ENCODE measurements around the gene SUPT5H.

The SUPT5H gene

GRCh38 chr19:39520541-39521484 lies 75.4 kb downstream of the SUPT5H start:
- TF ChIP-seq, protein P1, sequence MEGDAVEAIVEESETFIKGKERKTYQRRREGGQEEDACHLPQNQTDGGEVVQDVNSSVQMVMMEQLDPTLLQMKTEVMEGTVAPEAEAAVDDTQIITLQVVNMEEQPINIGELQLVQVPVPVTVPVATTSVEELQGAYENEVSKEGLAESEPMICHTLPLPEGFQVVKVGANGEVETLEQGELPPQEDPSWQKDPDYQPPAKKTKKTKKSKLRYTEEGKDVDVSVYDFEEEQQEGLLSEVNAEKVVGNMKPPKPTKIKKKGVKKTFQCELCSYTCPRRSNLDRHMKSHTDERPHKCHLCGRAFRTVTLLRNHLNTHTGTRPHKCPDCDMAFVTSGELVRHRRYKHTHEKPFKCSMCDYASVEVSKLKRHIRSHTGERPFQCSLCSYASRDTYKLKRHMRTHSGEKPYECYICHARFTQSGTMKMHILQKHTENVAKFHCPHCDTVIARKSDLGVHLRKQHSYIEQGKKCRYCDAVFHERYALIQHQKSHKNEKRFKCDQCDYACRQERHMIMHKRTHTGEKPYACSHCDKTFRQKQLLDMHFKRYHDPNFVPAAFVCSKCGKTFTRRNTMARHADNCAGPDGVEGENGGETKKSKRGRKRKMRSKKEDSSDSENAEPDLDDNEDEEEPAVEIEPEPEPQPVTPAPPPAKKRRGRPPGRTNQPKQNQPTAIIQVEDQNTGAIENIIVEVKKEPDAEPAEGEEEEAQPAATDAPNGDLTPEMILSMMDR (IDR thresholded peaks at IDR 0.05; ENCODE audit: extremely low read depth, missing control alignments), result no peak

DNA sequence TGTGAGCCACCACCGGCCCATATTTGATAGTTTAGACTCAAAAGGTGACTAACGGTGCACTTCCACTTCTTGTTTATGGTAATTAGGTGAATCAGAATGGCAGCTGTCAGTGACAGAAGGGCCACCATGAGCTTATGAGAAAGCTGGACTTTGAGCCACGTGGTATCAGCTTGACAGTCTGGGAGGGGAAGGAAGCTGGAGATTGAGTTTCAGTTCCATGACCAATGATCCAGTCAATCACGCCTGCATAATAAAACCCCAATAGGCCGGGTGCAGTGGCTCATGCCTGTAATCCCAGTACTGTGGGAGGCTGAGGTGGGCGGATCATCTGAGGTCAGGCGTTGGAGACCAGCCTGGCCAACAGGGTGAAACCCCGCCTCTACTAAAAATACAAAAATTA lies 79.1 kb downstream of the SUPT5H start:
- TF ChIP-seq, protein P1 (IDR thresholded peaks at IDR 0.05; ENCODE audit: extremely low read depth, missing control alignments), result no peak
- DNase-seq (ENCODE audit: low spot score), result no peak

More at GRCh38 chr19:39520541-39521484, 75.4 kb downstream of the SUPT5H start:
- no peak for DNase-seq (ENCODE audit: low spot score)

GRCh38 chr19:39525205-39525604 lies 79.8 kb downstream of the SUPT5H start:
- no peak for DNase-seq (ENCODE audit: low spot score)
- TF ChIP-seq, protein P1 (IDR thresholded peaks at IDR 0.05; ENCODE audit: extremely low read depth, missing control alignments), result no peak

Measured in GM20000 (cell line).